Nephron (organoid): ENCODE measurements around the gene RHBDL3.

ENCODE experiments used
- H3K27ac Mint-ChIP-seq, 3 experiments: 2 replicates each; pipeline ENCODE4 v1.8.0; 2020; ENCODE audit warnings: mixed read lengths in 3 of 3, mild to moderate bottlenecking in 2 of 3, moderate library complexity in 1 of 3
- H3K27me3 Mint-ChIP-seq: 2 replicates; pipeline ENCODE4 v1.8.0; 2021; ENCODE audit warnings: low read depth, mild to moderate bottlenecking, moderate library complexity, mixed read lengths
- H3K36me3 Mint-ChIP-seq: 2 replicates; pipeline ENCODE4 v1.8.0; 2020; ENCODE audit warnings: low read depth, mixed read lengths
- H3K4me1 Mint-ChIP-seq: 2 replicates; pipeline ENCODE4 v1.8.0; 2020; ENCODE audit warnings: mixed read lengths
- H3K4me3 Mint-ChIP-seq, 3 experiments: 2 replicates each; pipeline ENCODE4 v1.8.0; 2020; ENCODE audit warnings: mild to moderate bottlenecking in 3 of 3, mixed read lengths in 3 of 3, moderate library complexity in 2 of 3
- H3K9me3 Mint-ChIP-seq: 2 replicates; pipeline ENCODE4 v1.8.0; 2020; ENCODE audit warnings: mixed read lengths
- TF ChIP-seq, protein P1 (sequence below), 3 experiments: fragments of 200-600 bp; sonication (generic); IDR thresholded peaks; one replicate each; pipeline ENCODE4 v1.5.0; 2021; ENCODE audit warnings: antibody characterized with exemption in 3 of 3; ENCODE audit not compliant: unreplicated experiment in 3 of 3

The RHBDL3 gene

DNA sequence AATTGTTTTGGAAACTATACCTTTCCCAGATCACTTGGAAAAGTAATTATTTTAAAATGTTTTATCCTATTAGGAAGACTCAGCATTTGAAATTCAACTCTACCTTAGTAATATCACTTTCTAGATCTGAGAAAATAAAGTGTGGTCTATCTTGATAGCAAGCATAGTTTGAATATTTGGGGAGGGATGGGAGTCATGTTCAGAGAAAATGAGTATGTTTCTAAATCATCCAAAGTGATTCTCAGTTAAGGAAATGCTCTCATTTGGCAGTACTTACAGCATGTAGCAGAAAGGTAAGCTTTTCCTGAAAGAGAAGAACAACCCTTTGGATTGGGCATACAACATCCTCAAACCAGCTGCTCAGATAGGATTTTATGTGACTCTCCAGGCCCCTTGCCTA is 69.4 kb downstream of the RHBDL3 start:
- Mint-ChIP-seq H3K27me3 (no peaks in the 10 kb centered on the region), H3K4me1 (no peaks in the 10 kb centered on the region), H3K27ac (no peak overlapping the region), H3K9me3 (no peaks in the 10 kb centered on the region), H3K4me3 (no peak overlapping the region), H3K36me3 (peaks cover 50% of the 10 kb centered on the region)
- TF ChIP-seq, protein P1, sequence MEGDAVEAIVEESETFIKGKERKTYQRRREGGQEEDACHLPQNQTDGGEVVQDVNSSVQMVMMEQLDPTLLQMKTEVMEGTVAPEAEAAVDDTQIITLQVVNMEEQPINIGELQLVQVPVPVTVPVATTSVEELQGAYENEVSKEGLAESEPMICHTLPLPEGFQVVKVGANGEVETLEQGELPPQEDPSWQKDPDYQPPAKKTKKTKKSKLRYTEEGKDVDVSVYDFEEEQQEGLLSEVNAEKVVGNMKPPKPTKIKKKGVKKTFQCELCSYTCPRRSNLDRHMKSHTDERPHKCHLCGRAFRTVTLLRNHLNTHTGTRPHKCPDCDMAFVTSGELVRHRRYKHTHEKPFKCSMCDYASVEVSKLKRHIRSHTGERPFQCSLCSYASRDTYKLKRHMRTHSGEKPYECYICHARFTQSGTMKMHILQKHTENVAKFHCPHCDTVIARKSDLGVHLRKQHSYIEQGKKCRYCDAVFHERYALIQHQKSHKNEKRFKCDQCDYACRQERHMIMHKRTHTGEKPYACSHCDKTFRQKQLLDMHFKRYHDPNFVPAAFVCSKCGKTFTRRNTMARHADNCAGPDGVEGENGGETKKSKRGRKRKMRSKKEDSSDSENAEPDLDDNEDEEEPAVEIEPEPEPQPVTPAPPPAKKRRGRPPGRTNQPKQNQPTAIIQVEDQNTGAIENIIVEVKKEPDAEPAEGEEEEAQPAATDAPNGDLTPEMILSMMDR (IDR thresholded peaks at IDR 0.05; ENCODE audit: unreplicated experiment in 3 of 3): no peak

DNA sequence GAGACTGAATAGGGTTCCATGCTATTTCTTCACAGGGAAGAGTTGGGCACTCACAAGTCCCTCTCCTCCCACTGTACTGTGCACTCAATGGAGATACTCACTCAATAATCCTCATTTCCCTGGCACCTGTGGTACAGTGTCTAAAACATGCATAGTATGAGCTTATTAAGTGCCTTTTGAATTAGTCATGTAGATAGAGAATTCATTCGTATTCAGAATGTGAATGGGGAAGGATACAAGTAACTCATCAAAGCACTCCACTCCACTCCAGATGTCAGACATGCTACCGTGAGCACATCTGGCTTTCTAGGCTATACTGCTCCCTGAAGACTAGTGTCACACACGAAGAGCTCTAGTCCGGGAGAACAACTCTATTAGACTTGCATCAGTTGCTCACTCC is 70.1 kb downstream of the RHBDL3 start:
- no peaks in the 10 kb centered on the region for H3K27me3 Mint-ChIP-seq
- H3K4me1 Mint-ChIP-seq: peaks cover under 1% of the 10 kb centered on the region
- no peak overlapping the region for H3K27ac Mint-ChIP-seq
- H3K9me3 Mint-ChIP-seq: no peaks in the 10 kb centered on the region
- H3K36me3 Mint-ChIP-seq: peaks cover 52% of the 10 kb centered on the region
- H3K4me3 Mint-ChIP-seq: no peak overlapping the region
- TF ChIP-seq, protein P1 (IDR thresholded peaks at IDR 0.05; ENCODE audit: unreplicated experiment in 3 of 3): no peak

DNA sequence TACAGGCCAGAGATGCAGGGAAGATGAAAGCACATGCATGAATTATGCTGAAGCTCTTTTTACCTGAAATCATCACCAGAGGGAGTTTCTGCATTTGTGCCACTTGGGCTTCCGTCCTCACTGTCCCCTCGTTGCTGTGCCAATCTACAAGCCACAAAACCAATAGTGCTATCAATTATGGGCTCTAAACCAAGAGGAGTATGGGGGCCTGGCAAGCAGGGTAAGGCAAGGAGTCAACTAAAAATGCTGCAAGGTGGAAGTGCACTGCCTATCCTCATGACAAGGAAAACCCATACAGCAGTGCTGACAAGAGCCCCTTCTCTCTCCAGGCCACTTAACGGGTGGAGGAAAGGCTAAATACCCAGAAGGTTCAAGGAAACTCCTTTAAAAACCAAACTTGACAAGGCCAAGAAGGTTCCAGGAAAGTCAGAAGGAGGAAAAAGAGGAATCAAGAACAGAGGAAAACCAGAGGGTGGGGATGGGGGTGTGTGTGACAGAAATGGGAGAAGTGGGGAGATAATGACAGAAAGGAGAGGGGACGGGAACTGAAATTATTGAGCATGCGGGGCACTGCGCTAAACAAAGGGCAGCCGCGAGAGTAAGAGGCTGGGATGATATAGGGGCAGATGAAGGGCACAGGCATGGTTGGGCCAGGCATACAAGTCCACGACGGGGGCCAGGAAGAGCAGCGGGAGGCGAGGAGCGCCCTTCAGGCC is 75.7 kb downstream of the RHBDL3 start:
- TF ChIP-seq, protein P1 (IDR thresholded peaks at IDR 0.05; ENCODE audit: unreplicated experiment in 3 of 3): peak in 2 of 3 experiments; percentile 23 to 25
- no peaks in the 10 kb centered on the region for H3K27me3 Mint-ChIP-seq
- peaks cover 19% of the 10 kb centered on the region for H3K4me1 Mint-ChIP-seq
- peak overlapping the region; percentile 94 to 99 (median 97) for H3K27ac Mint-ChIP-seq
- no peaks in the 10 kb centered on the region for H3K9me3 Mint-ChIP-seq
- H3K36me3 Mint-ChIP-seq: peaks cover 17% of the 10 kb centered on the region
- peak overlapping the region; percentile 95 to 99 (median 95) for H3K4me3 Mint-ChIP-seq

DNA sequence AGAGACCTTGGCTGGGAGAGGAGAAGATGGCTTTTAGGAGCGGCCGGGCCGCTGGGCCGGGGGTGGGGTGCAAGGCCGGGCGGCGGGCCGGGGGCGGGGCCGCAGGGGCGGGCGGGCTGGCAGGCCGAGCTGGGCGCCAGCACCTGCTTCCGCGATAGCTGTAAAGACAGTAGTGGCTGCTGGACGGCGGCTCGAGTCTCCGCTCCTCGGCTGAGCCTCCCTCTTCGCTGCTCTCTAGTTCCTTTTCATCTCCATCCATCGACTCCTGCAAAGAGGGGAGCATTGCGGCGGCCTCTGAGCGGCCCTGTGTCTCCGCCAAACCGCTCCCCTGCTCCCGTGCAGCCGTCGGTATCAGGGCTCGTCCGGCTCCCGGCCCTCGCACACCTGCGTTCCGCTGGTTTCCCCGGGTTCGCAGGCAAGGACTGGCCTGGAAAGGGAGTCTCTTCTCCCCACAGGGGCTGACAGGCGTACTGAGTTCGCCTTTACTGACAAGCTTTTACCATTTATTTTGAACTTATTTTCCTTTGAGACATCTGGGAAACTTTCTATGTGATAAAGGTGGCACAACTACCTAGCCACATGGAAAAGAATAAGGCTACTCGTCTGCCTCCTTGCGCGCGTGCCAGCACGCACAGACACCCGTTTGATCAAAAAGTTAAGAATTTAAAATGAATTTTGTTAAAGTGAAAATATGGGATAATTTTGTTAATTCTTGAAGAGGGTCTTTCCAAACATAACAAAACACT is 76.4 kb downstream of the RHBDL3 start, which contains the start of gene C17orf75:
Gene C17orf75, minus strand, starts transcription at position 317 of the 746 bp plus-strand sequence. Its CDS starts 34 bp downstream, at position 283.
- peak within 1 kb of the TSS; percentile 95 to 99 (median 95) for H3K4me3 Mint-ChIP-seq
- TF ChIP-seq, protein P1 (IDR thresholded peaks at IDR 0.05; ENCODE audit: unreplicated experiment in 3 of 3): no peak
- no peaks in the 10 kb centered on the region for H3K9me3 Mint-ChIP-seq
- no peaks in the 10 kb centered on the region for H3K27me3 Mint-ChIP-seq
- peaks cover 19% of the 10 kb centered on the region for H3K4me1 Mint-ChIP-seq
- H3K36me3 Mint-ChIP-seq: peaks cover 17% of the 10 kb centered on the region
- peak within 1 kb of the TSS; percentile 94 to 99 (median 97) for H3K27ac Mint-ChIP-seq

DNA sequence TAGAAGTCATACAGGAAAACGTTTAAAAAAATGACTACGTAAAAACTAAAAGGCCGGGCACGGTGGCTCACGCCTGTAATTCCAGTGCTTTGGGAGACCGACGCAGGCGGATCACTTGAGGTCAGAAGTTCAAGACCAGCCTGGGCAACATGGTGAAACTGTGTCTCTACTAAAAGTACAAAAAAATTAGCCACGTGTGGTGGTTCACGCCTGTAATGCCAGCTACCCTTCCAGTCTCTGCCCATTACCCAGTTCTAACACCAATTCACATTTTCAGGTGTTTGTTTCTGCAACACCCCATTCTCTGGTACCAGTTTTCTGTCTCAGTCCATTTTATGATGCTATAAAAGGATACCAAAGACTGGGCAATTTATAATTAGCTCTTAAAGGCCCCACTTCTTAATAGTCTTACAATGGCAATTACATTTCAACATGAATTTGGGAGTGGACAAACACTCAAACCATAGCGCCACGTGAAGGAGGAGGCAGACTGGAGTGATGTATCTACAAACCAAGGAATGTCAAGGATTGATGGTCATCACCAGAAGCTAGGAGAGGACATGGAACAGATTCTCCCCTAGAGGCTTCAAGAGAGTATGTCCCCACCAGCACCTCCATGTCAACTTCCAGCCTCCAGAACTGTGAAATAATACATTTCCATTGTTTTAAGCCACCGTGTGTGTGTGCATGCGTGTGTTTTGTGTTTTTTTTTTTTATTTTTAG is 77.1 kb downstream of the RHBDL3 start:
- Mint-ChIP-seq H3K36me3 (peaks cover 15% of the 10 kb centered on the region), H3K27ac (peak overlapping the region; percentile 94 to 99 (median 97)), H3K9me3 (no peaks in the 10 kb centered on the region), H3K4me1 (peaks cover 19% of the 10 kb centered on the region), H3K4me3 (peak overlapping the region; percentile 95 to 99 (median 95)), H3K27me3 (no peaks in the 10 kb centered on the region)
- TF ChIP-seq, protein P1 (IDR thresholded peaks at IDR 0.05; ENCODE audit: unreplicated experiment in 3 of 3): no peak
